NK-92 (cell line): ENCODE measurements around the gene ZNF619.

ENCODE experiments used
- DNase-seq: peaks from one replicate; lab custom pipeline; 2025; ENCODE audit not compliant: unreplicated experiment; lab: John Stamatoyannopoulos, UW

The ZNF619 gene

DNA sequence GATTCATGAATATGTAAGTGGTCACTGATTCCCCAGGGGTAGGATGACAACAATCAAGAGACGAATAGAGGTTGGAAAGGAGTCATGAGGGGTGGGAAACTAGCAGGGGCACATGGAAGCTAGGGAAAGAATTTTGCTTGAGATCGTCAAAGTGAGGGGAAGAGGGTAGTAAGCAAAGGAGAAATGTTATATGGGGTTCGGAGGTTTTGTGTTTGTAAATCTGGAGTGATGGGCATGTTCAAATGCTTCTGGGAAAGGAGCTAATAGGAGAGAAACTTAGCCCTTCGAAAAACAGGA is 11.9 kb upstream of the ZNF619 start:
- DNase-seq: no peak

DNA sequence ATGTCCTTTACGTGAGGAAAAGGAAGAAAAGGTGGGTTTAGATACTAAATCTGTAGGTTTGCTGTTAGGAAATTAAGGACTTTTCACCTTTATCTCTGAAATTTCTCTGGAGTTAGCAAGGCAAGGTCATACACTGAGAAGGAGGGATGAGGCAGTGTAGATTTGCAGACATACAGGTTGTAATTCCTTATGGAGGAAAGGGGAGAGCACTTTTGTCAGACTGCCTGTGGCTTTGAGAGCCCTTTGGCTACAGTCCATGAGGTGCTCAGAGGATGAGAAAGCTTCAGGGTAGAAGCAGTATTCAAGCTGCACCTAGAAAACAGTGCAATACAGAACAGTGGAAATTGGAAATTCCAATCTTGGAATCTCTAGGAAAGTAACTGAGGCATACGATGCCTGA is 11.5 kb upstream of the ZNF619 start:
- DNase-seq: no peak

DNA sequence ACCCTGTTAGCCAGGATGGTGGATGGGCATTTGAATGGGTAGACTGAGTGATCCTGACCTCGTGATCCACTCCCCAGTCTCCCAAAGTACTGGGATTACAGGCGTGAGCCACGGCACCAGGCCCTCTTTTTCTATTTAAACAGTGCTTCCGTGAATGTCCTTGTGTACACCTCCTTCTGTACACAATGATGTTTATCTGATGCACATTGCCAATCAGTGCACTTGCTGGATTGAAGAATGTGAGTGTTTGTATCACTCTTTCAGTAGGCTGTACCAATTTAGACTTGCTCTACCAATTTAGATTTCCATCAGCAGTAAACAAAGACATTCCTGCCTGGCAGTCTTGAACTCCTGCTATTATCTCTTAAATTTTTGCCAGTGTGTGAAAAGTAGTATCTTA is 8.9 kb upstream of the ZNF619 start:
- no peak for DNase-seq

- DNase-seq: no peak
These were observed 6.2 kb upstream of the ZNF619 start for GRCh38 chr3:40470701-40471100.

DNA sequence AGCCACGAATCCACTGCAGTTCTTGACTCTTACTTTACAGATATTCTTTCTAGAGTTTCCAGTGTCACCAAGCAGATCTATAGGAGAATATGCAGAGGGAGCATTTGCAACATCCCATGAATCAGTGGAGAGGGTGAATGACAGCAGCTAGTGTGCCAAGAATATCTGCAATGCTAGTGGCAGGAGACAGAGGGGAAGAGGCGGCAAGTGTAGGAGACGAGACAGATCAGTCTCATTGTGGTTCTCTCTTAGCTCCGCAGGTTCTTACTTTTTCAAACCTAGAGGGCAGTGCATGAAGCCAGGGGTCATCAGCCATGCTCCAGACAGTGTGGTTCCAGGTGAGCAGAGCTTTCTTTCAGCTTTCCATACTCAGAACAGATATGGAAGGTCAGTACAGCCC is 744 bp downstream of the ZNF619 start:
- no peak for DNase-seq

- DNase-seq: no peak
These were observed 10.2 kb downstream of the ZNF619 start for GRCh38 chr3:40487172-40487571.

DNA sequence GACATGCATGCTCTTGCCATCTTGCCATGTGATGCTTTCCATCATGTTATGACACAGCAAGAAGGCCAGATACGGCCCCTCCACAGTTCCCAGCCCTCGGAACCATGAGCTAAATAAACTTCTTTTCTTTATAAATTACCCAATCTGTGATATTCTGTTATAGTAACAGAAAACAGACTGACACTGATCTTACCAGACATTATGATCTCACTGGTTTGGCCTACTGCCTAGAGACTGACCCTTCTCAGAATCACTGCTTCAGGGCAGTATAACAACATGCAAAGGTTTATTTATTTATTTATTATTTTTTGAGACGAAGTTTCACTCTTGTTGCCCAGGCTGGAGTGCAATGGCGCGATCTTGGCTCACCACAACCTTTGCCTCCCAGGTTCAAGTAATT is 14.0 kb downstream of the ZNF619 start:
- DNase-seq: no peak

DNA sequence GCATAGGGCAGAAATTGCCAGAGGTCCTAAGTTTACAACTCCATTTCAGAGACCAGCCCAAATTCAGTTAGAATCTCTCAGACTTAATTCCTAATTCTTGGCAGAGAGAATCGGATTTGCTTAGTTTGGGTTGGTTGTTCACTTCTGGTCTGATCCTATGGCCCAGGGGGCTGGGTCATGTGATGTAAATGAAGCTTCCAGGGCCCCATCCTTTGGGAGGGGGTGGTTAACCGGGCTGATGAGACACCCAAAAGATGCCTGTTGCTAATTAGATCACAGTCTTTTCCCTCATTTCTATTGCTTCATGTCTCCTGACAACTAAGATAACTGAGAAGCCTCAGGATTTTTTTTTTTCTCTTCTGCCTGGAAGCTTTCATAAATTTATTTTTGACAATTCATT is 17.8 kb downstream of the ZNF619 start:
- DNase-seq: no peak

GRCh38 chr3:40497288-40497687 is 20.4 kb downstream of the ZNF619 start:
- no peak for DNase-seq

GRCh38 chr3:40499952-40500351 is 23.0 kb downstream of the ZNF619 start:
- no peak for DNase-seq

GRCh38 chr3:40502034-40502433 is 25.1 kb downstream of the ZNF619 start:
- no peak for DNase-seq

- no peak for DNase-seq
These were observed 27.9 kb downstream of the ZNF619 start for GRCh38 chr3:40504636-40505430.

DNA sequence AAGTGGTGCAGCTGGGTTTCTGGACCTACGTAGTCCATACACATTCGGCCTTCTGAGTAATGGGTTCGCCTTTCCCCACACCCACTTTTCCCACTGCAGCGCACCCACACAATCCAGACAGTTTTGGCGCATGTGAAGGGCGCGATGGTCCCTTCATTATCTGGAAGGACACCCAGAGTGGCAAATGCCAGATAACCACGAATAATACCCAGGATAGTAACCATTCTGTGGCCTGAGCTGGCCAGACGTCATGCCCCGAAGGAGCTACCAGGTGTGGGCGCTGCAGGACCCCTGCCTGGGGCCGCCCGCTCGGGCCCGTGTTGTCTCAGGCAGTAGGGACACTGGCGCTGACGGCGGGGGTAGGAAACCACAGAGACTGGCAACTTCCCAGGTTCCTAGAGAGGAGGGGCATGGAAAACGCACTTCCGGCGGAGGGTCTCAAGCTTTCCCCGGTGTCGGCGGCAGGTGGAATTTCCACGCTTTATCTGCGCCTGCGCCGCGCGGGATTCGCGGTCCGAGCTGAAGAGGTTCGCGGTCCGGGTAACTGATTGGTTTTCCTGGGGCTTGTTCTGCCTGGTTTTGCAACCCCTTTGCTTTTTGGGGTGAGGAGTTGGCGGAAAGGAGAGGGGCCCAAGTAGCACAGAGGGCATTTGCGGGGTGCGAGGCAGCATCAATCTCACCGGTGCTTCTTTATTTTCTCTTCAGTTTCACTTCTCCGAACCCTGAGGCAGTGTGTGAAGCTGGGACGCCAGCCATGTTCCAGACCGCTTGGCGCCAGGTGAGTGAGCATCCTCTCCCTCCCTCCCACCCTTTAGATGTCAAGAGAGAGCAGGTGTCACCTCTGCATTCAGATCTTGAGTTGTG is 28.9 kb downstream of the ZNF619 start, which contains the start of gene ZNF620:
TSS of gene ZNF620 (plus strand) at position 441 of the 864 bp plus-strand sequence. CDS start at position 755, 314 bp downstream.
- DNase-seq: no peak

DNA sequence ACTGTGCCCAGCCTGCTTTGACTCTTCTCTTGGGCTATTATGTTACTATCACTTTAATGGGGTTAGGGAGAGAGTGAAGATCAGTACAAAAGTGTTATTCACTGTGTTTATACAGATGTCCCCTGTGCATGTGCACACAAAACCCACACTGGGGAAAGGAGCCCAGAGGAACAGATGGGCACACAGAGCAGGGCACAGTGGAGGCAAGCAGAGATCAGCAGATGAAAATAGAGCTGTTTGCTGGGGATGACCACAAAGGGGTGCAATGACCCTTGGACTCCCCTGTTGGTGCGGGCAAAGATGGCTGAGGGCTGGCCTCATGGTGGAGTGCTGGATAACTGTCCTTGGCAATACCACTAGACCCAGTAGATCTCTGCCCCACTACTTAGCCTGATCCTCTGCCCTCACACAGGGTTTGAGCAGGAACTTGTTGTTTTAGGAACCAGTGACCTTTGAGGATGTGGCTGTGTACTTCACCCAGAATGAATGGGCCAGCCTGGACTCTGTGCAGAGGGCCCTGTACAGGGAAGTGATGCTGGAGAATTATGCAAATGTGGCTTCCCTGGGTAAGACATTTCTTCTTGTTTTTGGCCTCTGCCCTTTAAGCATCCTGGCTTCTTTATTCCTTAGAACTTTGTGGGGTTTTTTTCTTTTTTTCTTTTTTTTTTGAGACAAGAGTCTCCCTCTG is 34.3 kb downstream of the ZNF619 start:
- DNase-seq: no peak

- DNase-seq: no peak
These were observed 39.3 kb downstream of the ZNF619 start for GRCh38 chr3:40516201-40516600.

GRCh38 chr3:40518067-40518466 is 41.1 kb downstream of the ZNF619 start:
- no peak for DNase-seq

- no peak for DNase-seq
These were observed 41.9 kb downstream of the ZNF619 start for GRCh38 chr3:40518848-40519247.

GRCh38 chr3:40521254-40521653 is 44.3 kb downstream of the ZNF619 start:
- DNase-seq: no peak

GRCh38 chr3:40523781-40524180 is 46.9 kb downstream of the ZNF619 start:
- no peak for DNase-seq

DNA sequence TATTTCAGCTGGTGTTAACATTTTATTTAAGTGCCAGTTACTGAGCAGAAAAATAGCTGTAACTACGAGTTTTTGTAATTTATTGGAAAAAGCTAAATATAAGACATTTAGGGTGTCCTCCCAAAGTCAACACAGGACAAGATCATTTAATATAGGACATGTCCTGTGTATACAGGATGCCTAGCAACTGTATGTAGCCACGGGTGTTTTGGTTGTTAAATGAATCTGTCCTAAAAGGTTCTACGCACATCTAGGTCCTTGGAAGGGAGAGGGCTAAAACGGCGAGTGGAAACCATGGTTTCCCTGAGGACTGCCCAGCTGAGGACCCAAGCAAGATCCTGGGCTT is 47.3 kb downstream of the ZNF619 start:
- no peak for DNase-seq

GRCh38 chr3:40524568-40525285 is 47.8 kb downstream of the ZNF619 start, which contains the start of gene ZNF621:
ZNF621 (plus strand) TSS chr3:40524960; CDS start chr3:40525841, 881 bp downstream.
- no peak for DNase-seq
